Measurements from ENCODE around the gene DDTL.

DDTL gene

DNA sequence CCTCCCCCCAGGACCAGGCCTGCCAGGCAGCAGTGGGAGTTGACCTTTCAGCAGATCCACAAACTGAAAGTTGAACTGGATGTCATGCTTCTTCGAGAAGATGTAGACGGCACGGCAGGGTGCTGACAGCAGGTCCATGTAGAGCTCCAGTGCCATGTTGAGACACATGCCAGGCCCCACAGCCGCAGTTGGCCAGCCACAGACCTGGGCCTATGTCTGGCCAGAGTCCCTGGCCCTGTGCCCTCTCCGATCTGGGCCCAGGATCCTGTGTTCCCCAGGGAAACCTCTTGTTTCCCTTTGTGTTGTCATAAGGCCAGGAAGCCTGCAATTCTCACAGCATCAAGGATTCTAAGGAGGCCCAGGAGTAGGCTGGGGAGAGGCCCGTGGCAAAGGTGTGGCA is 38.5 kb downstream of the DDTL start, which contains the start of gene GSTT4:
TSS of gene GSTT4 (minus strand) at position 253 of the 400 bp plus-strand sequence. CDS start at position 156, 97 bp downstream.
- no peak for TF ChIP-seq PAX5 (IDR thresholded peaks at IDR 0.05; ENCODE audit: insufficient read depth, low read length, severe bottlenecking)
- TF ChIP-seq POU2F2 (IDR thresholded peaks at IDR 0.05; ENCODE audit: low read depth, low read length), result no peak
- no peak for TF ChIP-seq POLR2A (IDR thresholded peaks at IDR 0.05; ENCODE audit: low read depth, low read length)
- no peak for TF ChIP-seq TAF1 (IDR thresholded peaks at IDR 0.05; ENCODE audit: low read depth, low read length)
- TF ChIP-seq SPI1 (IDR thresholded peaks at IDR 0.05; ENCODE audit: low read depth, low read length), result no peak
- no peak for TF ChIP-seq POLR2AphosphoS5 (IDR thresholded peaks at IDR 0.05; ENCODE audit: low read depth, low read length)
- FAIRE-seq (no peak), DNase-seq (ENCODE audit: insufficient read length, low spot score) (no peak)

DNA sequence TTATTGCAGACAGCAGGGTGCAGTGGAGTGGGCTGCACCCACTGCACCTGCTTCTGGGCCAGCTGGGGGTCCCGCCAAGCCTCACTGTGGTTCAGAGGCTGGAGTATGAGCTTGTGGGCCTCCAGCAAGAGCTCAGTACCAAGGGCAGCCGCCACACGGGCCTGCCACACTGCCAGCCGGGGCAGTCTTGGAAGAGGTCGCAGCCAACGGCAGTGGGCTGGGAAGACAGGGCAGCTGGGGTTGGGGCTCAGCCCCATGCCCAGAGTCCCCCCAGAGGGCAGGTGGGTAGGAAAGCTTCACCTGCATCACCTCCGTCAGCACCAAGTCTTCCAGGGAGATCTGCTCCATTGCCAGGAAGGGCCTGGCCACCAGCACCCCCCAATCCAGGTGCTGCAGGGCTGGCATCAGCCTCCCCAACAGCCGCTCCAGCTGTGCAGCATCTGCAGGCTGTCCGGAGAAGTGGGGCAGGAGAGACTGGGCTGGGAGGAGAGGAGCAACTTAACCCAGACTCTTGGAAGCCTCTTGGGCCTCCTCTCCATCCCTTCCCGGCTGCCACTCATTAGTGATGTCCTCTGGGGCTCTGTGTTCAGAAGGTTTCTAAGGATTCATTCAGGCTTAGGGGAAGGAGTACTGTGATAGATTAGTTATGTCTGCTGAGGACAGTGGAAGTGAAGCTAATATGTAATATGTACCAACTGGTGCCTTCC is 39.7 kb downstream of the DDTL start:
- DNase-seq (ENCODE audit: insufficient read length, low spot score) (no peak), FAIRE-seq (no peak)
- TF ChIP-seq POLR2A (IDR thresholded peaks at IDR 0.05; ENCODE audit: low read depth, low read length) (no peak), POLR2AphosphoS5 (IDR thresholded peaks at IDR 0.05; ENCODE audit: low read depth, low read length) (no peak), TAF1 (IDR thresholded peaks at IDR 0.05; ENCODE audit: low read depth, low read length) (no peak), PAX5 (IDR thresholded peaks at IDR 0.05; ENCODE audit: insufficient read depth, low read length, severe bottlenecking) (no peak), POU2F2 (IDR thresholded peaks at IDR 0.05; ENCODE audit: low read depth, low read length) (no peak), SPI1 (IDR thresholded peaks at IDR 0.05; ENCODE audit: low read depth, low read length) (no peak)

DNA sequence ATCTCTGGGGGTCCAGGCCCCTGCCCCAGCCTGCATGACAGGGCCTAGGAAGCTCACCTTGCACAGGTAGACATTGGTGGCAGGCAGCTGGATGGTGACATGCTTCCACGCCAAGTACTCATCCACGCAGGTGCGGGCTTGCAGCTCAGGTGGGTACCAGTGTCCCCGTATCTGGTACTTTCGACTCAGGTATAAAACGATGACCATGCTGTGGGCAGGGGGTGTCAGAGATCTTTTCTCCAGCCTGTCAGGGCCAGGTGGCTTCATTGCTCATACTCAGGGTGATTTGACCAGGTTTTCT is 40.2 kb downstream of the DDTL start:
- FAIRE-seq, result no peak
- DNase-seq (ENCODE audit: insufficient read length, low spot score), result no peak
- TF ChIP-seq TAF1 (IDR thresholded peaks at IDR 0.05; ENCODE audit: low read depth, low read length) (no peak), SPI1 (IDR thresholded peaks at IDR 0.05; ENCODE audit: low read depth, low read length) (no peak)

DNA sequence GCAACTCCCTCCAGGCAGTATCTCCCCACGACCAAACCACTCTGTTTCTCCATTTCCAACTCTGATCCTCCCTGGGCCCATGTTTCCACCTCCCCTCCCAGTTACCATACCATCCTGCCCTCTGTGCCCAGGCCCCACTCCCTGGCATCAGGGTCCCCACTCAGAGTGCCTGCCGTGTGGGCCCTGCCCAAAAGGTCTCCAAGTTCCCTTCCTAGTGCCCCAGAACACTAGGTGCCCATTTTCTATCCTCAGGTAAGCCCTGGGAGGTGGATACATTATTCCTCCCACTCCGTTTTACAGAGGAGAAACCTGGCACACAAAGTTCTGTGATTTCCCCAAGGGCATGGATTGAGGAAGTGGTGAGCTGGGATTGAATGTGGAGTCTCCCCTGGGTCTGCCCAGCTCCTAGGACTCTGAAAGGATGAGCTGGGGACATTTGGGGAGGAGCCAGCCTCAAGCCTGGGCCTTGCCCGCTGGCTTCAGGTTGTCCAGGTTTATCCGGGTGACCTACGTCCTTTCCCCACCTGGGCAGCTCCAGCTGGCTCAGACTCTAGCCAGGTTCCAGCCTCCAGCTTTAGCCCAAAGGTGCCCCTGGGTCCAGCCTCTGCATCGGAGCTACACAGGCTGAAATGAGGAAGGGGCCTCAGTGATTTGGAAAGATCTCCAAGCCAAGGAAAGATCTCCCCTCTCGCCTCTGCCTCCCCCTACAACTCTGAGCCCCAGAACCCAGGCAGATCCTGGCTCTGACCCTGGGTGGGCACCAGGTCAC is 40.7 kb downstream of the DDTL start:
- no peak for FAIRE-seq
- no peak for TF ChIP-seq POLR2AphosphoS5 (IDR thresholded peaks at IDR 0.05; ENCODE audit: low read depth, low read length)
- TF ChIP-seq POLR2A (IDR thresholded peaks at IDR 0.05; ENCODE audit: low read depth, low read length), result no peak
- no peak for TF ChIP-seq POU2F2 (IDR thresholded peaks at IDR 0.05; ENCODE audit: low read depth, low read length)
- TF ChIP-seq SPI1 (IDR thresholded peaks at IDR 0.05; ENCODE audit: low read depth, low read length), result 0 out of 2 replicates have a peak, but pooled peaks have one; percentile 8
- TF ChIP-seq PAX5 (IDR thresholded peaks at IDR 0.05; ENCODE audit: insufficient read depth, low read length, severe bottlenecking), result no peak
- TF ChIP-seq TAF1 (IDR thresholded peaks at IDR 0.05; ENCODE audit: low read depth, low read length), result no peak

DNA sequence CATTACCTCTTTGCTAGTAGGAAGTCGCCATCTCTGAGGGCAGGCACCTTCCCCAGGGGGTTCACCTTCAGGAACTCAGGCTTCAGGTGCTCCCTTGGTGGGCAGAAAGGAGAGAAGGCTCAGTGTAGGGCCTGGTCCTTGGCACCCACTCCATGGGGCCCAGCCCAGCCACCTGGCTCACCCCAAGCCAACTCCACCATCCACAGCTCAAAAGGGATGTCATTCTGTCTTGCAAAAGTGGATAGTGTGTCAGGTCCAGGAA is 41.3 kb downstream of the DDTL start:
- no peak for FAIRE-seq

More for the DNA sequence above, 40.7 kb downstream of the DDTL start:
- no peak for DNase-seq (ENCODE audit: insufficient read length, low spot score)

DNA sequence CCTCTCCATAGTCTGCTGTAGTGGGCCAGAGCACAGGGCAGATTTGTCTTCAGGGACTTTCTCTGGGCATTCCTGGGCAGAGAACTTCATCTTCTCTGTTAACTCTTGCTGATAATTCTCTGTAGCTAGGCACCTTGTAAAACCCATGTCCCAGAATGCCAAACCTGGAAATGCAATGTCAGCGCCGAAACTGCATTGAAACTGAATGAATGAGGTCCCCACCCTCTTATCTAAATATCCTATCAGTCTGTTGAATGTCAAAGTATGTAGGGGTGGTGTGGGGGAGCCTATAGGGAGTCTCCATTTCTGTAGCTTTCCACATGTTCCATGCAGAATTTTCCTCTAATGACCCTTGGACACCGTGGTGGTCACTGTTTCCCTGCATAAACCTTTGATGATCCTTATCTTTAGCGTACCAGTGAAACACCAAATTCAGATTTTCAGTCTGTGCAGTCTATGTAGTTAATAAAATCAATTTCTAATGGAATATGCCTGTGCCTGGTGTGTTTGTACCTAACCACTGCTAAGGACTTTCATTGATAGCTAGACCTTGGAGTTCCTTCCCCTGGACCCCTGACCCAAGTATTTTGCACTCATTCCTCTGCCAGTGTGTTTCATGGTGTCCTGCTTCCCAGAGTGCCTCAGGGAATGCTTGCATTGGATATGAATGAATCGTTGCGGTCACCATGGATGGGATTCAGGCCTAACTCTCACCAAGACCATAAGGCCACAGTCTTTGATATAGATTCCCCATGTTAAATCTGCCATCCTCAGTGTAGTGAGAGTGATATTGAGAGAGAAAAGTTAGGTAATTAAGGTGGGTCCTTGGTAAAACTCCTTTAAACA is 41.9 kb downstream of the DDTL start:
- no peak for TF ChIP-seq PAX5 (IDR thresholded peaks at IDR 0.05; ENCODE audit: insufficient read depth, low read length, severe bottlenecking)
- no peak for TF ChIP-seq POLR2A (IDR thresholded peaks at IDR 0.05; ENCODE audit: low read depth, low read length)
- TF ChIP-seq SPI1 (IDR thresholded peaks at IDR 0.05; ENCODE audit: low read depth, low read length), result no peak
- TF ChIP-seq POLR2AphosphoS5 (IDR thresholded peaks at IDR 0.05; ENCODE audit: low read depth, low read length), result no peak
- no peak for TF ChIP-seq POU2F2 (IDR thresholded peaks at IDR 0.05; ENCODE audit: low read depth, low read length)
- no peak for TF ChIP-seq TAF1 (IDR thresholded peaks at IDR 0.05; ENCODE audit: low read depth, low read length)
- FAIRE-seq (no peak), DNase-seq (ENCODE audit: insufficient read length, low spot score) (no peak)

More for the DNA sequence above, 41.3 kb downstream of the DDTL start:
- no peak for TF ChIP-seq SPI1 (IDR thresholded peaks at IDR 0.05; ENCODE audit: low read depth, low read length)
- DNase-seq (ENCODE audit: insufficient read length, low spot score), result no peak

DNA sequence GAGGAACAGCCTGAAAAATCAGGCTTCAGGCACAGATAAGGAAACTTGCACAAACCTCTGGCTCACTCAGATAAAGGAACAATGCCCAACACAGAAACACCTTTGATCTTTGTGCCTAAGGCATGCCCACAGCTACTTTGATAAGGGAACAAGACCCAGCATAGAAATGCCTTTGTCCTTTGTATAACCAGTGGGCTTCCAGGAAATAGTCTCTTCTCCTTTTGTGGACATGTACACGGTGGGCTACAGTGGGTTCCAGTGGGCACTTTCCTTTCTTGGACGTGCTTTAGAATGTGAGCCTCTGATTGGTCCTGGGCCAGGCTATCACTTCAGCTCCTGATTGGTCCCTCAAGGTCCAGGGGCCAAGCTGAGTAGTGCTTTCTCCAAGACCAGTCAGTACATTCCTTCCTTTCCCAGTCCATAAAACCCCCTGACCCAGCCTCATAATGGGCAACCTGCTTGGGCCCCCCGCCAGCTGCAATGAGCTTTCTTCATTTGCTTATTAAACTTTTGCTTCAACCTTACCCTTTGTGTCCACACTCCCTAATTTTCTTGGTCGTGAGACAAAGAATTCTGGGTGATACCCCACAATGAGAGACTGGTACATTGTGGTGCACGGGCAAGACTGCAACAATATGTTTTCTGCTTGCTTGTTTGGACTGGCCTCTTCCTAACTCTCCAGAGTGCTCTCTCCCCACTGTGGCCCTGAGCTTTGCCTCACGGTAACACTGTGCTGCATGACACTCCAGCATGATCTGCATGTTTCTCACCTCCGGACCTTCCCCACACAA is 42.7 kb downstream of the DDTL start:
- FAIRE-seq (no peak), DNase-seq (ENCODE audit: insufficient read length, low spot score) (no peak)
- TF ChIP-seq POU2F2 (IDR thresholded peaks at IDR 0.05; ENCODE audit: low read depth, low read length) (no peak), POLR2AphosphoS5 (IDR thresholded peaks at IDR 0.05; ENCODE audit: low read depth, low read length) (no peak), SPI1 (IDR thresholded peaks at IDR 0.05; ENCODE audit: low read depth, low read length) (no peak), PAX5 (IDR thresholded peaks at IDR 0.05; ENCODE audit: insufficient read depth, low read length, severe bottlenecking) (no peak), TAF1 (IDR thresholded peaks at IDR 0.05; ENCODE audit: low read depth, low read length) (no peak), POLR2A (IDR thresholded peaks at IDR 0.05; ENCODE audit: low read depth, low read length) (no peak)

DNA sequence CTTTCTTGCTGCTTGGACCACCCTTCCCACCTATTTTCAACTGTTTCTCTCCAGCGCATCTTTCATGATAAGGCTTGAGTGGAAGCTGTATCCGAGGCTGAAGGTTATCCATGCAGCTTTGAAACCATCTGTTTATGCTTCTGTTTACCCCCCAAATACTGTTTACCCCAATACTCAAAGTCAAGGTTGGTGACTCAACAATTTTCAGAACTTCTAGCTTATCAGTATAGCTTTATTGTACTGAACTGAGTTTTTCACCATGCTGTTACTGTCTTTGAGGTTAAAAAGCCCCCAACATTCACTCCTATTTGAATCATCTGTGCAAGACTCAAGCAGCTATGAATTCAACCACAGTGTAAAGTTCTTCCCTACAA is 43.3 kb downstream of the DDTL start:
- TF ChIP-seq PAX5 (IDR thresholded peaks at IDR 0.05; ENCODE audit: insufficient read depth, low read length, severe bottlenecking) (no peak), TAF1 (IDR thresholded peaks at IDR 0.05; ENCODE audit: low read depth, low read length) (no peak), POU2F2 (IDR thresholded peaks at IDR 0.05; ENCODE audit: low read depth, low read length) (no peak), POLR2AphosphoS5 (IDR thresholded peaks at IDR 0.05; ENCODE audit: low read depth, low read length) (no peak), SPI1 (IDR thresholded peaks at IDR 0.05; ENCODE audit: low read depth, low read length) (no peak), POLR2A (IDR thresholded peaks at IDR 0.05; ENCODE audit: low read depth, low read length) (no peak)
- DNase-seq (ENCODE audit: insufficient read length, low spot score) (no peak), FAIRE-seq (no peak)

DNA sequence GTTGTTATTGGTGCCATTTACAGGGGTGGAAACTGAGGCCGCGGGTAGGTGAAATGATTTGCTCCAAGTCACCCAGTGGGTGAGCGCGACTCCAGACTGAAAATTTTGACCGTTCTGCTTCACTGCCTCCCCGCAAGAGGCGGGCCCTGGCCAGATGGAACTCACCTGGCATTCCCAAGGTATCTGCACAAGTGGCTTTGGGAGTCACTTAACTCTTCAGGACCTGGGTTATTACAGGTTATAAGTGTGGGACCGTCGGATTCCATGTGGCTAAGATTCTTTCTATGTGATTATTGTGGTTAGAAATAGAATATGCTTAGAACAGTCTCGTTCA is 45.0 kb downstream of the DDTL start:
- FAIRE-seq (no peak), DNase-seq (ENCODE audit: insufficient read length, low spot score) (no peak)
- TF ChIP-seq POLR2AphosphoS5 (IDR thresholded peaks at IDR 0.05; ENCODE audit: low read depth, low read length) (no peak), POU2F2 (IDR thresholded peaks at IDR 0.05; ENCODE audit: low read depth, low read length) (no peak), SPI1 (IDR thresholded peaks at IDR 0.05; ENCODE audit: low read depth, low read length) (no peak), PAX5 (IDR thresholded peaks at IDR 0.05; ENCODE audit: insufficient read depth, low read length, severe bottlenecking) (peak; percentile 72), POLR2A (IDR thresholded peaks at IDR 0.05; ENCODE audit: low read depth, low read length) (no peak), TAF1 (IDR thresholded peaks at IDR 0.05; ENCODE audit: low read depth, low read length) (no peak)
